ENCODE data around the gene ATP1B2. TPM values are rescaled to one million over a fixed set of nuclear protein-coding genes. Genes with fewer than 3 reads are reported as not detected.
A peak's percentile ranks its signal among the peaks of the same experiment; 100 is the strongest.

The ATP1B2 gene
- total and polyA plus RNA-seq, 2 donors, result 0.05 to 1.3 TPM

- WGBS, result 73% methylated on average over 24 of the region's 24 CpGs
- no peak overlapping the region for H3K27ac ChIP-seq (ENCODE audit: low read depth in 1 of 2, low read length in 1 of 2)
- peaks cover 0 to 11% of the 10 kb centered on the region in 2 donors for H3K9me3 ChIP-seq (ENCODE audit: control insufficient read depth in 2 of 2, insufficient read depth in 1 of 2, low read length in 1 of 2)
- H3K4me3 ChIP-seq (ENCODE audit: low read length in 2 of 2), result no peak overlapping the region
- DNase-seq (ENCODE audit: low read depth in 6 of 9, low spot score in 9 of 9), result no peak
- peaks cover 8 to 11% of the 10 kb centered on the region in 2 donors for H3K4me1 ChIP-seq (ENCODE audit: control insufficient read depth in 2 of 2, insufficient read depth in 2 of 2, low read length in 2 of 2)
- H3K27me3 ChIP-seq (ENCODE audit: control insufficient read depth in 2 of 2, insufficient read depth in 1 of 2, low read length in 1 of 2), result peaks cover 38 to 61% of the 10 kb centered on the region in 2 donors
- peaks cover 18 to 25% of the 10 kb centered on the region in 2 donors for H3K36me3 ChIP-seq (ENCODE audit: control insufficient read depth in 2 of 2, insufficient read depth in 2 of 2, low read length in 1 of 2)
Measured at GRCh38 chr17:7703584-7704479, 53.1 kb downstream of the ATP1B2 start.

- DNase-seq (ENCODE audit: low read depth in 6 of 9, low spot score in 9 of 9), result no peak
- WGBS, result 4% methylated on average over 45 of the region's 45 CpGs
- Histone ChIP-seq H3K27ac (ENCODE audit: low read depth in 1 of 2, low read length in 1 of 2) (no peak within 1 kb of the TSS), H3K9me3 (ENCODE audit: control insufficient read depth in 2 of 2, insufficient read depth in 1 of 2, low read length in 1 of 2) (peaks cover 0 to 11% of the 10 kb centered on the region in 2 donors), H3K4me1 (ENCODE audit: control insufficient read depth in 2 of 2, insufficient read depth in 2 of 2, low read length in 2 of 2) (peaks cover 8 to 11% of the 10 kb centered on the region in 2 donors), H3K36me3 (ENCODE audit: control insufficient read depth in 2 of 2, insufficient read depth in 2 of 2, low read length in 1 of 2) (peaks cover 18 to 25% of the 10 kb centered on the region in 2 donors), H3K4me3 (ENCODE audit: low read length in 2 of 2) (peak within 1 kb of the TSS in 1 of 2 donors; percentile 44), H3K27me3 (ENCODE audit: control insufficient read depth in 2 of 2, insufficient read depth in 1 of 2, low read length in 1 of 2) (peaks cover 38 to 68% of the 10 kb centered on the region in 2 donors)
Measured at GRCh38 chr17:7704601-7705268, 54.0 kb downstream of the ATP1B2 start, which contains the start of gene EFNB3. Gene EFNB3, plus strand, starts transcription at chr17:7705202. Its CDS starts 397 bp downstream, at chr17:7705599.

DNA sequence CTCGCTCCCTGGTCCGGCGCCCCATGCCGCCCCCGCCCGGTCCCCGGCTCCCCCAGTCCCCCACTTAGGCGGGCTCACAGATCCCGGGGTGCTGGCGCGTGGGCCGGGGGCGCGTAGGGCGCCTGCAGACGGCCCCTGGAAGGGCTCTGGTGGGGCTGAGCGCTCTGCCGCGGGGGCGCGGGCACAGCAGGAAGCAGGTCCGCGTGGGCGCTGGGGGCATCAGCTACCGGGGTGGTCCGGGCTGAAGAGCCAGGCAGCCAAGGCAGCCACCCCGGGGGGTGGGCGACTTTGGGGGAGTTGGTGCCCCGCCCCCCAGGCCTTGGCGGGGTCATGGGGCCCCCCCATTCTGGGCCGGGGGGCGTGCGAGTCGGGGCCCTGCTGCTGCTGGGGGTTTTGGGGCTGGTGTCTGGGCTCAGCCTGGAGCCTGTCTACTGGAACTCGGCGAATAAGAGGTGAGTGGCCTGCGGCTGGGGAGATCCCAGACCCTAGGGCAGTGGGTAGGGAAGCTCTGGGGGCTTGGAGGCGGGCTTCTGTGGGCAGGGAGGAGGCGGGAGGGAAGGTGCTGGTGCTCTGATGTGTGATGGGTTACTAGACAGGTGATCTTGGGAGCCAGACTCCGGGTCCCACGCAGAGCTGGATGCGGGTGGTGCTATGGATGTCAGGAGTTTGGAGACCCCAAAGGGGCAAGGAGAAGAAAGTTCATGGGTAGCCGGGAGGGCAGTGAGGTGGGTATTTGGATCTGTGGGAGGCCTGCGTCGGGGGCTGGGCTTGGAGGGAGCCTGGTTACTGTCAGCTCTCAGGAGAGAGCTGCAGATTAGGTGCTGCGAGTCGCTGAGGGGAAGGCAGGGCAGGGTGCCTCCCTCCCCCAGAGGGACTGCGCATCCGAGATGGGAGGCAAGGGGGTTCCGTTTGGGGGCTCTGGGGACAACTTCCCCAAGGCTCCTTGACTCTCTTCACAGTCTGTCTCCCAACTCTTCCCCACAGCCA lies 54.8 kb downstream of the ATP1B2 start:
- Histone ChIP-seq H3K9me3 (ENCODE audit: control insufficient read depth in 2 of 2, insufficient read depth in 1 of 2, low read length in 1 of 2) (peaks cover 0 to 11% of the 10 kb centered on the region in 2 donors), H3K27me3 (ENCODE audit: control insufficient read depth in 2 of 2, insufficient read depth in 1 of 2, low read length in 1 of 2) (peaks cover 38 to 74% of the 10 kb centered on the region in 2 donors), H3K36me3 (ENCODE audit: control insufficient read depth in 2 of 2, insufficient read depth in 2 of 2, low read length in 1 of 2) (peaks cover 16 to 24% of the 10 kb centered on the region in 2 donors), H3K4me3 (ENCODE audit: low read length in 2 of 2) (peak overlapping the region in 1 of 2 donors; percentile 44), H3K4me1 (ENCODE audit: control insufficient read depth in 2 of 2, insufficient read depth in 2 of 2, low read length in 2 of 2) (peaks cover 12 to 16% of the 10 kb centered on the region in 2 donors), H3K27ac (ENCODE audit: low read depth in 1 of 2, low read length in 1 of 2) (no peak overlapping the region)
- DNase-seq (ENCODE audit: low read depth in 6 of 9, low spot score in 9 of 9), result no peak
- WGBS, result 6% methylated on average over 50 of the region's 50 CpGs

DNA sequence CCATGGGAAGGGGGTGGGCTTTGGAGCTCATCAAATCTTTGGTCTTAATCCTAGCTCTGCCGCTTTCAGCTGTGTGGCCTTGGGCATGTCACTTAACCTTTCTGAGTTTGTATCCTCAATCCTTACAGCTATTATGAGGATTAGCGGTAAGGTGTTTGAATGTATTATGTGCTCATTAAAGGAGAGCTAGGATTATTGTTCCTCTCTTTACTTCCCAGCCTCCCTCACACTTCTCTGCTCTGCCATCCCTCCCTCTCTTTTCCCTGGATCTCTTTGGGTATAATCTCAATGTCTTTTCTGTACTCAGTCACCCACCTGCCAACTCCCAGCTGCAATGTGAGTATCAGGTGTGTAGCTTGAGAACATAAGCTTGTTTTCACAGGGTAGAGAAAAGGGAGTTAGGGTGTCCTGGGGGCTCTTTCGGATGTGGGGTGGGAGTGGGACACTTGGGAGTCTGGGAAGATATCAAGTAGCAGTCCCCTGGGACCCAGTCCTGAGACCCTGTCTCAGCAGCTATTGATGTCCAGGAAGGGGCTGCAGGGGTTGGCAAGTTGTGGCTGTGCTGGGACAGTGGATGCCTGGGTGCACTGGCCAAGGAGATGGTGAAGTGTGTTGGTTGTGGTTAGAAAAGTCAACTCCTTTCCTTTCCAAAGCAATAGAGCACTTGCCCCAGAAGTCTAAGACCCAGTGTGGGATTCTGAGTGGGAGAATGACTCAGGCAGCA lies 56.1 kb downstream of the ATP1B2 start:
- Histone ChIP-seq H3K36me3 (ENCODE audit: control insufficient read depth in 2 of 2, insufficient read depth in 2 of 2, low read length in 1 of 2) (peaks cover 8 to 14% of the 10 kb centered on the region in 2 donors), H3K27me3 (ENCODE audit: control insufficient read depth in 2 of 2, insufficient read depth in 1 of 2, low read length in 1 of 2) (peaks cover 38 to 85% of the 10 kb centered on the region in 2 donors), H3K4me1 (ENCODE audit: control insufficient read depth in 2 of 2, insufficient read depth in 2 of 2, low read length in 2 of 2) (peaks cover 12 to 16% of the 10 kb centered on the region in 2 donors), H3K27ac (ENCODE audit: low read depth in 1 of 2, low read length in 1 of 2) (no peak overlapping the region), H3K4me3 (ENCODE audit: low read length in 2 of 2) (no peak overlapping the region), H3K9me3 (ENCODE audit: control insufficient read depth in 2 of 2, insufficient read depth in 1 of 2, low read length in 1 of 2) (peaks cover 0 to 11% of the 10 kb centered on the region in 2 donors)
- 97% methylated on average over 3 of the region's 3 CpGs for WGBS
- DNase-seq (ENCODE audit: low read depth in 6 of 9, low spot score in 9 of 9), result no peak

Other genes with a start within 250 kb of the ATP1B2 start
- gene TMEM256, start 246.8 kb upstream of the ATP1B2 start, total RNA-seq, result 109 TPM
- 152 TPM for gene TMEM256, start 246.8 kb upstream of the ATP1B2 start, polyA plus RNA-seq
- 0.38 TPM for gene NLGN2, start 243.1 kb upstream of the ATP1B2 start, total RNA-seq
- gene NLGN2, start 243.1 kb upstream of the ATP1B2 start, polyA plus RNA-seq, result 5.6 TPM
- not detected for gene SPEM1, start 230.6 kb upstream of the ATP1B2 start, total RNA-seq
- not detected for gene SPEM1, start 230.6 kb upstream of the ATP1B2 start, polyA plus RNA-seq
- not detected for gene SPEM2, start 225.3 kb upstream of the ATP1B2 start, total RNA-seq
- gene SPEM2, start 225.3 kb upstream of the ATP1B2 start, polyA plus RNA-seq, result 0.02 TPM
- gene SPEM3, start 222.1 kb upstream of the ATP1B2 start, total RNA-seq, result not detected
- gene SPEM3, start 222.1 kb upstream of the ATP1B2 start, polyA plus RNA-seq, result not detected
- gene TMEM102, start 215.5 kb upstream of the ATP1B2 start, total RNA-seq, result 6.8 TPM
- 5.1 TPM for gene TMEM102, start 215.5 kb upstream of the ATP1B2 start, polyA plus RNA-seq
- gene FGF11, start 211.4 kb upstream of the ATP1B2 start, total RNA-seq, result 5.8 TPM
- 5.5 TPM for gene FGF11, start 211.4 kb upstream of the ATP1B2 start, polyA plus RNA-seq
- gene CHRNB1, start 205.9 kb upstream of the ATP1B2 start, total RNA-seq, result 12.9 TPM
- 18.5 TPM for gene CHRNB1, start 205.9 kb upstream of the ATP1B2 start, polyA plus RNA-seq
- 10.9 TPM for gene ZBTB4, start 171.3 kb upstream of the ATP1B2 start, total RNA-seq
- 29.5 TPM for gene ZBTB4, start 171.3 kb upstream of the ATP1B2 start, polyA plus RNA-seq
- gene SLC35G6, start 169.5 kb upstream of the ATP1B2 start, total RNA-seq, result not detected
- gene SLC35G6, start 169.5 kb upstream of the ATP1B2 start, polyA plus RNA-seq, result 0.09 TPM
- gene POLR2A, start 166.6 kb upstream of the ATP1B2 start, total RNA-seq, result 23.5 TPM
- 33.5 TPM for gene POLR2A, start 166.6 kb upstream of the ATP1B2 start, polyA plus RNA-seq
- 4.2 TPM for gene TNFSF12, start 101.9 kb upstream of the ATP1B2 start, total RNA-seq
- 21.3 TPM for gene TNFSF12, start 101.9 kb upstream of the ATP1B2 start, polyA plus RNA-seq
- 6.4 TPM for gene TNFSF13, start 92.2 kb upstream of the ATP1B2 start, total RNA-seq
- gene TNFSF13, start 92.2 kb upstream of the ATP1B2 start, polyA plus RNA-seq, result 19.6 TPM
- gene SENP3, start 89.0 kb upstream of the ATP1B2 start, total RNA-seq, result 54.2 TPM
- gene SENP3, start 89.0 kb upstream of the ATP1B2 start, polyA plus RNA-seq, result 44.7 TPM
- 47.0 TPM for gene CD68, start 71.3 kb upstream of the ATP1B2 start, total RNA-seq
- 124 TPM for gene CD68, start 71.3 kb upstream of the ATP1B2 start, polyA plus RNA-seq
- gene MPDU1, start 67.1 kb upstream of the ATP1B2 start, total RNA-seq, result 57.8 TPM
- 48.0 TPM for gene MPDU1, start 67.1 kb upstream of the ATP1B2 start, polyA plus RNA-seq
- gene SOX15, start 60.8 kb upstream of the ATP1B2 start, total RNA-seq, result 0.94 TPM
- gene SOX15, start 60.8 kb upstream of the ATP1B2 start, polyA plus RNA-seq, result 5.2 TPM
- 33.3 TPM for gene FXR2, start 36.0 kb upstream of the ATP1B2 start, total RNA-seq
- gene FXR2, start 36.0 kb upstream of the ATP1B2 start, polyA plus RNA-seq, result 36.6 TPM
- gene SAT2, start 23.1 kb upstream of the ATP1B2 start, total RNA-seq, result 31.9 TPM
- gene SAT2, start 23.1 kb upstream of the ATP1B2 start, polyA plus RNA-seq, result 163 TPM
- 0.09 TPM for gene SHBG, start 20.8 kb upstream of the ATP1B2 start, total RNA-seq
- 0.62 TPM for gene SHBG, start 20.8 kb upstream of the ATP1B2 start, polyA plus RNA-seq
- 34.3 TPM for gene TP53, start 36.6 kb downstream of the ATP1B2 start, total RNA-seq
- 31.9 TPM for gene TP53, start 36.6 kb downstream of the ATP1B2 start, polyA plus RNA-seq
- gene WRAP53, start 37.6 kb downstream of the ATP1B2 start, total RNA-seq, result 13.2 TPM
- 14.2 TPM for gene WRAP53, start 37.6 kb downstream of the ATP1B2 start, polyA plus RNA-seq
- 0.52 TPM for gene EFNB3, start 54.3 kb downstream of the ATP1B2 start, total RNA-seq
- 0.52 TPM for gene EFNB3, start 54.3 kb downstream of the ATP1B2 start, polyA plus RNA-seq
- 0.14 TPM for gene DNAH2, start 66.8 kb downstream of the ATP1B2 start, total RNA-seq
- gene DNAH2, start 66.8 kb downstream of the ATP1B2 start, polyA plus RNA-seq, result 0.07 TPM
- 6.3 TPM for gene KDM6B, start 183.3 kb downstream of the ATP1B2 start, total RNA-seq
- gene KDM6B, start 183.3 kb downstream of the ATP1B2 start, polyA plus RNA-seq, result 16.3 TPM
- gene TMEM88, start 204.1 kb downstream of the ATP1B2 start, total RNA-seq, result 1.6 TPM
- 29.1 TPM for gene TMEM88, start 204.1 kb downstream of the ATP1B2 start, polyA plus RNA-seq
- gene NAA38, start 206.6 kb downstream of the ATP1B2 start, total RNA-seq, result 155 TPM
- gene NAA38, start 206.6 kb downstream of the ATP1B2 start, polyA plus RNA-seq, result 85.3 TPM
- gene CYB5D1, start 207.1 kb downstream of the ATP1B2 start, total RNA-seq, result 8.2 TPM
- gene CYB5D1, start 207.1 kb downstream of the ATP1B2 start, polyA plus RNA-seq, result 6.0 TPM
- gene CHD3, start 237.9 kb downstream of the ATP1B2 start, total RNA-seq, result 69.5 TPM
- 119 TPM for gene CHD3, start 237.9 kb downstream of the ATP1B2 start, polyA plus RNA-seq

Data from thymus (tissue), 11 donors.